ENCODE data around the gene PRPF19. TPM values are rescaled to one million over a fixed set of nuclear protein-coding genes. Genes with fewer than 3 reads are reported as not detected.

The PRPF19 gene
- total and polyA plus RNA-seq, 10 of the 15 experiments (the other 5 are each of a cell fraction or from before 2014, with no cell fraction given) = 8.7 to 170 (median 61.3) TPM

GRCh38 chr11:60919956-60920355 lies 13.6 kb upstream of the PRPF19 start:
- H3K9ac ChIP-seq (ENCODE audit: control insufficient read depth, insufficient read depth, low read length) = no peak overlapping the region
- ChIA-PET POLR2A (interaction anchor here (1.1 to 1.3 kb wide), 2 partner anchors 25 to 220 kb away, joined by 3 read pairs; no protein-coding TSS in a partner anchor), RAD21 (ENCODE audit: unreplicated experiment) (no interaction called here), CTCF (interaction anchor here (2.3 to 2.4 kb wide), 2 partner anchors 16 to 21 kb away, joined by 7 to 8 read pairs; no protein-coding TSS in a partner anchor), SMC1A (ENCODE audit: uncharacterized antibody, unreplicated experiment) (interaction anchor here (1.0 to 2.3 kb wide), 5 partner anchors 12 to 125 kb away, joined by 3 to 7 read pairs (median 3); no protein-coding TSS in a partner anchor)
- FAIRE-seq (no peak), ATAC-seq (no peak), DNase-seq (ENCODE audit: low read depth, low spot score) (no peak)
- no peaks in the 10 kb centered on the region for H3K27me3 ChIP-seq (replicated peaks in 1 of 2; ENCODE audit: control insufficient read depth in 2 of 2, insufficient read depth in 2 of 2, low read length in 1 of 2)
- in situ Hi-C loops (cut with MboI) (no loop called here), intact Hi-C loops (cut with micrococcal nuclease; ENCODE audit: unreplicated experiment) (no loop called here)
- H3K9me3 ChIP-seq (replicated peaks; ENCODE audit: control insufficient read depth, insufficient read depth, low read length) = no peaks in the 10 kb centered on the region
- H3K79me2 ChIP-seq (ENCODE audit: control insufficient read depth, insufficient read depth, low read length) = peaks cover 31% of the 10 kb centered on the region
- H3K4me3 ChIP-seq = no peak overlapping the region
- TF ChIP-seq SKIL (IDR thresholded peaks at IDR 0.05; ENCODE audit: low read depth, poor library complexity, severe bottlenecking) = no peak
- TF ChIP-seq ATF2 (IDR thresholded peaks at IDR 0.05; ENCODE audit: low read length) = no peak
- no peak for TF ChIP-seq CREB1 (IDR thresholded peaks at IDR 0.05; ENCODE audit: low read depth)
- no peak for TF ChIP-seq CHD1 (IDR thresholded peaks at IDR 0.05; ENCODE audit: low read depth, low read length)
- no peak for TF ChIP-seq ZZZ3 (IDR thresholded peaks at IDR 0.05; ENCODE audit: control insufficient read depth, insufficient read length, low read depth)
- TF ChIP-seq CBFB (IDR thresholded peaks at IDR 0.05; ENCODE audit: low read depth) = no peak
- TF ChIP-seq DPF2 (IDR thresholded peaks at IDR 0.05) = no peak
- no peak for TF ChIP-seq NRF1 (conservative IDR thresholded peaks at IDR 0.05; ENCODE audit: low read depth, low read length)
- no peak for TF ChIP-seq BMI1 (IDR thresholded peaks at IDR 0.05; ENCODE audit: borderline replicate concordance)
- TF ChIP-seq EP300 (IDR thresholded peaks at IDR 0.05; ENCODE audit: borderline replicate concordance in 1 of 2, control insufficient read depth in 1 of 2, low read depth in 2 of 2, low read length in 2 of 2) = no peak
- TF ChIP-seq SMARCA5 (IDR thresholded peaks at IDR 0.05) = no peak
- no peak for TF ChIP-seq POLR2A (IDR thresholded peaks at IDR 0.05; ENCODE audit: low read depth, low read length)
- no peak for TF ChIP-seq WRNIP1 (IDR thresholded peaks at IDR 0.05; ENCODE audit: borderline replicate concordance, low read depth, low read length)
- TF ChIP-seq MXI1 (IDR thresholded peaks at IDR 0.05; ENCODE audit: low read depth, low read length) = no peak
- TF ChIP-seq ZNF622 (IDR thresholded peaks at IDR 0.05) = no peak
- TF ChIP-seq SRF (IDR thresholded peaks at IDR 0.05; ENCODE audit: low read depth in 2 of 2, low read length in 2 of 2) = no peak
- no peak for TF ChIP-seq ASH2L (IDR thresholded peaks at IDR 0.05; ENCODE audit: borderline replicate concordance, low read depth)
- no peak overlapping the region for H3K27ac ChIP-seq (ENCODE audit: control insufficient read depth, insufficient read depth)
- no peaks in the 10 kb centered on the region for H4K20me1 ChIP-seq (ENCODE audit: control insufficient read depth, insufficient read depth)
- no peak overlapping the region for H2AFZ ChIP-seq (ENCODE audit: control insufficient read depth, low read depth, low read length)
- BruUV-seq (replicated peaks) = no TSS peak
- peaks cover 17 to 21% of the 10 kb centered on the region in 2 experiments for H3K36me3 ChIP-seq (ENCODE audit: control insufficient read depth in 2 of 2, insufficient read depth in 2 of 2, low read length in 1 of 2)
- 67% methylated on average over 2 of the region's 2 CpGs for WGBS (ENCODE audit: insufficient coverage, insufficient replicate concordance, low lambda C conversion rate, missing lambda C conversion rate)
- H3K4me1 ChIP-seq (ENCODE audit: control insufficient read depth, insufficient read depth, low read length) = peaks cover 33% of the 10 kb centered on the region
- H3K4me2 ChIP-seq (ENCODE audit: control insufficient read depth, insufficient read depth) = no peak overlapping the region

Data from GM12878 (cell line).